HG02973 (cell line): Measurements from ENCODE around the gene MNT.

ENCODE experiments used
- ATAC-seq: cut with Tn5 transposase; IDR thresholded peaks from one replicate; pipeline ENCODE4 v1.9.1; 2021; ENCODE audit warnings: moderate library complexity; ENCODE audit not compliant: unreplicated experiment

Gene MNT

GRCh38 chr17:2335726-2336214, 65.1 kb downstream of the MNT start:
- ATAC-seq = no peak
